Effector memory CD8-positive, alpha-beta T cell (primary cell): Measurements from ENCODE around the gene ANAPC4.
"Not testable (repeated sequence)": the region's sequence is repeated elsewhere in the genome, so short reads cannot be mapped to it uniquely, and the experiment has no call there.

Experiments
- ATAC-seq: fragments of 150-1000 bp; cut with Tn5 transposase; replicated peaks from 2 replicates; pipeline ENCODE4 v1.10.0; 2021; ENCODE audit warnings: mild to moderate bottlenecking, moderate library complexity
- DNase-seq, 3 experiments: peaks; one replicate each; pipeline ENCODE4 v3.0.0; 2021
- H3K27ac Mint-ChIP-seq, 2 donors: one replicate each; pipeline ENCODE4 v1.8.0; 2022; ENCODE audit warnings: mild to moderate bottlenecking in 2 of 2, mixed read lengths in 2 of 2, moderate library complexity in 2 of 2
- H3K27me3 Mint-ChIP-seq, 2 donors: one replicate each; pipeline ENCODE4 v1.8.0; 2022; ENCODE audit warnings: mixed read lengths in 2 of 2
- H3K36me3 Mint-ChIP-seq: one replicate; pipeline ENCODE4 v1.8.0; 2022; ENCODE audit warnings: mild to moderate bottlenecking, moderate library complexity, mixed read lengths; ENCODE audit not compliant: insufficient read depth
- H3K4me1 Mint-ChIP-seq, 2 donors: one replicate each; pipeline ENCODE4 v1.8.0; 2022; ENCODE audit warnings: low read depth in 2 of 2, mixed read lengths in 2 of 2
- H3K4me3 Mint-ChIP-seq, 2 donors: one replicate each; pipeline ENCODE4 v1.8.0; 2022; ENCODE audit warnings: mild to moderate bottlenecking in 2 of 2, mixed read lengths in 2 of 2, moderate library complexity in 2 of 2
- H3K9me3 Mint-ChIP-seq, 2 donors: one replicate each; pipeline ENCODE4 v1.8.0; 2022; ENCODE audit warnings: mixed read lengths in 2 of 2
- total RNA-seq, 9 experiments: gene quantifications; one replicate each; lab custom pipeline; 2026; lab: John Stamatoyannopoulos, UW

ANAPC4 gene, protein sequence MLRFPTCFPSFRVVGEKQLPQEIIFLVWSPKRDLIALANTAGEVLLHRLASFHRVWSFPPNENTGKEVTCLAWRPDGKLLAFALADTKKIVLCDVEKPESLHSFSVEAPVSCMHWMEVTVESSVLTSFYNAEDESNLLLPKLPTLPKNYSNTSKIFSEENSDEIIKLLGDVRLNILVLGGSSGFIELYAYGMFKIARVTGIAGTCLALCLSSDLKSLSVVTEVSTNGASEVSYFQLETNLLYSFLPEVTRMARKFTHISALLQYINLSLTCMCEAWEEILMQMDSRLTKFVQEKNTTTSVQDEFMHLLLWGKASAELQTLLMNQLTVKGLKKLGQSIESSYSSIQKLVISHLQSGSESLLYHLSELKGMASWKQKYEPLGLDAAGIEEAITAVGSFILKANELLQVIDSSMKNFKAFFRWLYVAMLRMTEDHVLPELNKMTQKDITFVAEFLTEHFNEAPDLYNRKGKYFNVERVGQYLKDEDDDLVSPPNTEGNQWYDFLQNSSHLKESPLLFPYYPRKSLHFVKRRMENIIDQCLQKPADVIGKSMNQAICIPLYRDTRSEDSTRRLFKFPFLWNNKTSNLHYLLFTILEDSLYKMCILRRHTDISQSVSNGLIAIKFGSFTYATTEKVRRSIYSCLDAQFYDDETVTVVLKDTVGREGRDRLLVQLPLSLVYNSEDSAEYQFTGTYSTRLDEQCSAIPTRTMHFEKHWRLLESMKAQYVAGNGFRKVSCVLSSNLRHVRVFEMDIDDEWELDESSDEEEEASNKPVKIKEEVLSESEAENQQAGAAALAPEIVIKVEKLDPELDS
- 55.8 to 95.0 (median 64.8) reads per million in 9 experiments for total RNA-seq

DNA sequence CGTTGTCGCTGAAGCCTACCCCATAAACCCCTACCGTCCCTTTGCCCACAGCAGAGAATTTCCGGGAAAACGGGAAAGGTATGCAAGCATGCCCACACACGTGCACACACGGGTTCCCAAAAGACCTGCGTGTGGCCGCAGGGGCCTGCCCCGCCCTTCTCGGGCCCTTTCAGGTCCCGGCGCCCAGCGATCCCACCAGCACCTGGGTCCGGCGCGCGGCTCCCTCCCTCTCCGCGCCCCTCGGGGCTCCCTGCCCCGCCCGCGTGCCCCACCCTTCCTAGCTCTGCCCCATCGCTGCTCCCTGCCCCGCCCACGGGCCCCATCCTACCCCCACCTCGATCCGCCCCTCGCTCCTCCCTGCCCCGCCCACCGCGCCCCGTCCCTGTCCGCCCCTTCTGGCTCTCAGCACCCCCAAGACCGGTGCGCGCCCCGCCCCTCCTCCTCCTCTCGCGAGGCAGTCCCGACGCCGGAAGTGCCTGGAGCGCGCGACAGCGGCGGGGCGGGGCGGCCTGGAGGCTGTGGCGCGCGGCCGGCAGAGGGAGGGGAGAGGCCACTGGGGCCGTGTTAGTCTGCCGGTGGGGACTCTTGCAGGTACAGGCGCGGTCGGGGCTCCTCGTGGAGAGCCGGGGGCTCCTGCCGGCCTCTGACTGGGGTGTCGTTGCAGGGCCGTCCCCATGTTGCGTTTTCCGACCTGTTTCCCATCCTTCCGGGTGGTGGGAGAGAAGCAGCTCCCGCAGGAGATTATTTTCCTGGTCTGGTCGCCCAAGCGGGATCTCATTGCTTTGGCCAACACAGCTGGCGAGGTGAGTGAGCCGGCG lies at the start of gene ANAPC4:
TSS of gene ANAPC4 (plus strand) at position 510 of the 818 bp plus-strand sequence. CDS start at position 675, 165 bp downstream.
- Mint-ChIP-seq H3K27me3 (no peaks in the 10 kb centered on the region), H3K36me3 (peaks cover 14% of the 10 kb centered on the region), H3K9me3 (no peaks in the 10 kb centered on the region), H3K4me1 (peaks cover 7 to 8% of the 10 kb centered on the region in 2 donors), H3K4me3 (no peak within 1 kb of the TSS), H3K27ac (peak within 1 kb of the TSS in 1 of 2 donors; percentile 64)
- peak; percentile 92 to 96 (median 94) for DNase-seq
- peak; percentile 94 for ATAC-seq

DNA sequence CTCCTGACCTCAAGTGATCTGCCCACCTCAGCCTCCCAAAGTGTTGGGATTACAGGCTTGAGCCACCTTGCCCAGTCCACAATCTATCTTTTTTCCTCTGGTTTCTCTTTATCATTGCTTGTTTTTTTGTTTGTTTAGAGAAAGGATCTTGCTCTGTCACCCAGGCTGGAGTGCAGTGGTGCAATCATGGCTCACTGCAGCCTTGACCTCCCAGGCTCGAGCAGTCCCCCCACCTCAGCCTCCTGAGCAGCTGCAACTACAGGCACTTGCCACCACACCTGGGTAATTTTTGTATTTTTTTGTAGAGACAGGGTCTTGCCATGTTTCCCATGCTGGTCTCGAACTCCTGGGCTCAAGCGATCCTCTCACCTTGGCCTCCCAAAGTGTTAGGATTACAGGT lies 48.6 kb upstream of the ANAPC4 start:
- H3K4me3 Mint-ChIP-seq, DNase-seq, H3K27ac Mint-ChIP-seq, H3K9me3 Mint-ChIP-seq, H3K27me3 Mint-ChIP-seq, ATAC-seq, H3K36me3 Mint-ChIP-seq: not testable (repeated sequence)
- peaks cover 14 to 16% of the 10 kb centered on the region in 2 donors for H3K4me1 Mint-ChIP-seq

DNA sequence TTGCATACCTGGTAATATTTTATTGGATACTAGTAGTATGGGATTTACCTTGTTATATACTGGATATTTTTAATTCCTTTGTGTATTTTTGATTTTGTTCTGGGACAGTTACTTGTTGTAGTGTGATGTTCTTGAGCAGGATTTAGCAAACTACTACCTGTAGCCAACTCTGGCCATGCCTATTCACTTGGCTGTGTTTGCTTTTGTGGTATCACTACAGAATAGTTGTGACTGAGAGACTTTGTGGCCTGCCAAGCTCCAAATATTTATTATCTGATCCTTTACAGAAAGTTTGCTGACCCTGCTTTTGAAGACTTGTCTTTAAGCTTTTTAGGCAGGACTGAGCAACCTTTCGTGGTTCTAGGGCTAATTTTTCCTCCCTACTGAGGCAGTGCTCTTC lies 46.7 kb upstream of the ANAPC4 start:
- H3K36me3 Mint-ChIP-seq, result no peaks in the 10 kb centered on the region

DNA sequence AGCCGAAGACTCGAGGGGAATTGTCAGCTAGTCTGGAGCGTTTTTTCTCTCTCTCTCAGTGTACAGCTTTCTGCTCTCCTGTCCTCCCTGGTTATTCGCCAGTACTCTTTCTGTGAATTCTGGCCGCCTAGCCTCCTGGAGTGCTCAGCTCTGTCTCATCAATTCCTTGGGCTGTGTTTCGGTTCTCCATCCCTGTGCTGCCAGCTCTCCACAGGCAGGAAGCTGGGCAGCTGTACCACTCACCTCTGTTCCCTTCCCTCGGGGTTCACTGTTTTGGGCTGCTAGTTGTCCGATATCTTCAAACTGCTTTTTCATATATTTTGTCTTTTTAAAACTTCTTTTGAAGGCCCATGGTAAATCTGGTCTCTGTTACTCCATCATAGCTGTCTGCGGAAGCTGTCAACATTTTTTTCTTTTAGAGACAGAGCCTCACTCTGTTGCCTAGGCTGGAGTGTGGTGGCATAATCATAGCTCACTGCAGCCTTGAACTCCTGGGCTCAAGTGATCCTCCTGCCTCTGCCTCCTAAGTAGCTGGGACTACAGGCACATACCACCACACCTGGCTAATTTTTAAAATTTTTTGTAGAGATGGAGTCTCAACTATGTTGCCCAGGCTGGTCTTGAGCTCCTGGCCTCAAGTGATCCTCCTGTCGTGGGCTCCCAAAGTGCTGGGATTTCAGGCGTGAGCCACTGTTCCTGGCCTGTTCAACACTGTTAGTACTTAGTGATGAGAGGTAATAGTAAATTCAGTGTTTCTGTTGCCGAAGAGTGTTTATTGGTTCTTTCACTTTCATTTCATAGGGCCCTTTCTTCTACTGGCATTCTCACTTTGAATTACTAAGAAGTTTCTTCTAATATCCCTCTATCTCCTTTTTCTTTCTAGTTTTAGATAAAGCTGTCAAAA lies 45.9 kb upstream of the ANAPC4 start:
- Mint-ChIP-seq H3K27ac (peak overlapping the region; percentile 97 to 99), H3K27me3 (no peaks in the 10 kb centered on the region), H3K36me3 (no peaks in the 10 kb centered on the region), H3K4me1 (peaks cover 12 to 16% of the 10 kb centered on the region in 2 donors), H3K4me3 (peak overlapping the region; percentile 80 to 86), H3K9me3 (no peaks in the 10 kb centered on the region)
- DNase-seq (peak in 1 of 3 experiments; percentile 16), ATAC-seq (peak; percentile 74)

More for the DNA sequence above, 46.7 kb upstream of the ANAPC4 start:
- ATAC-seq (no peak), DNase-seq (no peak)
- H3K27ac Mint-ChIP-seq, result peak overlapping the region; percentile 97 to 99
- H3K27me3 Mint-ChIP-seq, result no peaks in the 10 kb centered on the region
- no peaks in the 10 kb centered on the region for H3K9me3 Mint-ChIP-seq
- H3K4me1 Mint-ChIP-seq, result peaks cover 14 to 16% of the 10 kb centered on the region in 2 donors
- H3K4me3 Mint-ChIP-seq, result no peak overlapping the region

DNA sequence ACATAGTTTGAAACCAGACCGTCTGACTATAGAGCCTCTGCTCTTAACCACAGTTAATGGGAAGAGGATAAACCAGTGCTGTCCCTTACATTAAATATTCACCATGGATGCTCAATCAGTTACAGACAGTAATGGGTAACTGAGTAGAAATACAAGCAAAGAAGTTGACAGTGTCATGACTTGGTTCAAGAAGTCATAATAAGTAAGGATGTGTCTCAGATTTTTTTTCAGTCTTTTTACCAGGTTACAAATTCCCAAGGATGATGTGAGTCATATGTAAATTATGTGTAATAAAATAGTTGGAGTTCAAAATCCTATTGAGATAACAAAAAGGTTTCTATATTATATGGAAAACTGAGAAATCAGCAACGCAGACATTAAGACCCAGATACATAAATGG lies 33.4 kb upstream of the ANAPC4 start:
- H3K27ac Mint-ChIP-seq, result no peak overlapping the region

DNA sequence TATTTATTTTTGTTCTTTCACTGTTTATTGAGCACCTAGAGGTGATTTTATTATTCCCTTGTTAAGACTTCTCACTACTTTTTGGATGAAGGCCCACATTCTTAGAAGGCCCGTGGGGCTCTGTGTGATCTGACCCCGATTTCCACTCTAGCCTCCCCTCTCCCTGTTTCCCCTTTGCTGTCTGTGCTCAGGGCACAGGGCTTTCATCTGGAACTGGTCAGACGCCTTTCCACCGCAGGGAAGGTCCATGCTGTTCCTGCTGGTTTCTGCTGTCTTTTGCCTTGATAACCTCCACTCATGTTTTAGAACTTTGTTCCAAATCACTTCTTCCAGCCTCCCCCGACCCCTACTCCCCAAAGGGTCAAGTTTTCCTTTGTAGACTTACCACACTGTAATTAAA lies 31.3 kb upstream of the ANAPC4 start:
- peaks cover 15% of the 10 kb centered on the region for H3K36me3 Mint-ChIP-seq
- H3K4me1 Mint-ChIP-seq, result no peaks in the 10 kb centered on the region
- no peak for ATAC-seq
- H3K4me3 Mint-ChIP-seq, result no peak overlapping the region
- H3K9me3 Mint-ChIP-seq, result no peaks in the 10 kb centered on the region
- no peak overlapping the region for H3K27ac Mint-ChIP-seq
- no peak for DNase-seq
- no peaks in the 10 kb centered on the region for H3K27me3 Mint-ChIP-seq

More for the DNA sequence above, 33.4 kb upstream of the ANAPC4 start:
- Mint-ChIP-seq H3K36me3 (peaks cover 19% of the 10 kb centered on the region), H3K9me3 (no peaks in the 10 kb centered on the region), H3K4me1 (no peaks in the 10 kb centered on the region), H3K27me3 (no peaks in the 10 kb centered on the region), H3K4me3 (no peak overlapping the region)
- DNase-seq (no peak), ATAC-seq (no peak)

DNA sequence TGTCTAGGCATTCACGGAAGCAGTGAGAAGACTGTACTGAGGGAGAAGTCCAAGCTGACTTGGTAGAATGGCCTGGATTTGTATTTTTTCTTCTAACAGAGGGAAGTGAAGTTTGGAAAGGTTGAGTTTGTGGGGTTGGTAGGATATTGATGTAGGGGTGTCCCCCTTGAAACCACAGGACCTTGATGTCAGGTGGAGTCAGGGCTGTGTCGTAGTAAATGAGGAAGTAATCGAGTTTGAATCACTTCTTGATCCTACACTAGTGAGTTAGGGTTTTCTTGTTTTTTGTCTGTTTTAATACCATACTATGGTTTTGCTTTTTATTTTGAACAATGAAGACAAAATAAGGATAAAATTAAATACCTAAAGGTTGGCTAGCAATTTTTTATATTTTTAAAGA lies 30.1 kb upstream of the ANAPC4 start:
- Mint-ChIP-seq H3K9me3 (no peaks in the 10 kb centered on the region), H3K27ac (no peak overlapping the region), H3K4me1 (no peaks in the 10 kb centered on the region), H3K4me3 (no peak overlapping the region), H3K36me3 (peaks cover 15% of the 10 kb centered on the region), H3K27me3 (no peaks in the 10 kb centered on the region)
- DNase-seq (no peak), ATAC-seq (no peak)

DNA sequence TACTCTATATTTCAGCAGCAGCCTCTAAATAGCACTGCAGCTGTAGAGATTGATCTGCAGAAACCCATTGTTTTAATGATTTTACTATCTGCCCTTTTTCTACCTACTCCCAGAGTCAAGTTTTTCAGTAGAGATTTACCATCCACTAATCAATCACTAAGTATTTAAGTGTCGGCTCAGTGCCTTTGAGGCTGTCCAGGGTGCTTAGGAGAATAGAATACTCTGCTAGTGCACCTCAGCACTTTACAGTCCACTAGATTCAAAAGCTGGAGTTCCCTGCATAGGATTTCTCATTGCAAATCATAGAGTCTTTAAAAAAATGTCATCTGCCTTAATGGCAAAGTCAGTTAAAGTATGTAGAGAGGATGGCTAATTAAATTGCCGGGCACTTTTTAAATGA lies 29.6 kb upstream of the ANAPC4 start:
- H3K27me3 Mint-ChIP-seq, result no peaks in the 10 kb centered on the region
- peaks cover 15% of the 10 kb centered on the region for H3K36me3 Mint-ChIP-seq
- no peak overlapping the region for H3K27ac Mint-ChIP-seq
- no peak overlapping the region for H3K4me3 Mint-ChIP-seq
- H3K9me3 Mint-ChIP-seq, result no peaks in the 10 kb centered on the region
- ATAC-seq, result no peak
- DNase-seq, result no peak
- H3K4me1 Mint-ChIP-seq, result no peaks in the 10 kb centered on the region

DNA sequence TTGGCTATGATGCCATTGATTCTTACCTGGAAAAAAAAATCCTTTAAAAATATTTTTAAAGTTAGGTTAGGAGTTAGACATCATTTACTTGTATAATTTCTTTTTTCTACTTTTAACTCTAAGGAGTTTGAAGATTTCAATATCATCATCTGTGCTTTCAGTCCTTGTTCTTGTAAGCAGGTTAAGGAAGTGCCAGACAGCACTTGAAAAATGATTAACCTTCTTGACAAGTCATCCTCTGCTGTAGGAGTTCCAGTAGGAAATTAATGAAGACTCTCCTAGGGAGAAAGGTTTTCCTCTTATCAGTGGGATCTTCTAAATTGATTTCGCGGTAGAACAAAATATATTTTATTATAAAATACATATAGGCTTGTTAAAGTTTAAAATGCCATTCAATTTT lies 29.1 kb upstream of the ANAPC4 start:
- Mint-ChIP-seq H3K9me3 (no peaks in the 10 kb centered on the region), H3K27ac (no peak overlapping the region), H3K36me3 (peaks cover 15% of the 10 kb centered on the region), H3K4me1 (no peaks in the 10 kb centered on the region), H3K4me3 (no peak overlapping the region), H3K27me3 (no peaks in the 10 kb centered on the region)
- DNase-seq, result no peak
- no peak for ATAC-seq

DNA sequence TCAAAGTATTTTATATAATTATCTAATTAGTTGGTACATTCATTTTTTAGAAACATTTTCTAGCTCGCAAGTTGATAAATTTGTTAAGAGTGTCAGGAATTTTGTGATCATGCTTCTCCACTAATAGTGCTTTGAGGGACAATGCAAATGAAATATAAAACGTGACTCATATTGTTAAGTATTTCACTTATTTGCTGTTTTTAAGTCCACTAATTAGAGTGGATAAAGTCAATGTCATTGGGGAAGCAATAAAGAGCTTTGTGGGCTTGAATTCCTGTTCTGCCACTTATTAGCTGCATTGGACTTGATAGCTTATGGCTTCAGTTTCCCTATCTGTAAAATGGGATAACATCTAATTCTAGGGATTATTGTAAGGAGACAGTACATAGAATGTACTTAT lies 26.5 kb upstream of the ANAPC4 start:
- ATAC-seq, result no peak

DNA sequence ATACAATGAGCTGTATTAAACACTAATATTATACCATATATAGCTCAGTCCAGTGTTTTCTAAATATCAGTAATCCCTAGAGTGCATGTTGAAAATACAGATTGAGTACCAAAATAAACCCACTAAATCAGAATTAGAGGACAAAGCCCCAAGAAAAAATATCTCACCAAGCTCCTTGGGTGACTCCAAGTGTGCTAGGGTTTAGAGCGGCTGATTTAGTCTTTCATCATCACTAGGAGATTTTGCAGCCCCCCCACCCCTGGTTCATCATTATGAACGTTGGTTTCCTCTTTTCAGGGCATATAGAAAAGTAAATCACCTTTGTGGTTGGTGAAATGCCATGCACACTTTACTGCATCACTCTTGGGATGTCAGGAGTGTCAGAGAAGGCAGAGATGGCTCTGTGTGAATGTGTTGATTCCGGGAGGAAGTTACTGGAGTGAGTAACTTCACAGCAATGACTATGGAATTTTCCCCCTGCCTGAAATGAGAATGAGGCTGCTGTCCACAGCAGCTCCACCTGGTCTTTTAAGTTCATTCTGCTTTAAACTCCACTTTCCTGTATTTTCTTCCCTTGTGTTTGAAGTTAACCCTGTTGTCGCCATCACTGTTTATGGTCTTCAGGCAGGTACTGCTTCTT lies 25.2 kb upstream of the ANAPC4 start:
- Mint-ChIP-seq H3K27ac (no peak overlapping the region), H3K36me3 (peaks cover 3% of the 10 kb centered on the region), H3K9me3 (no peaks in the 10 kb centered on the region), H3K27me3 (no peaks in the 10 kb centered on the region), H3K4me3 (no peak overlapping the region), H3K4me1 (no peaks in the 10 kb centered on the region)
- DNase-seq, result no peak
- ATAC-seq, result no peak

More for the DNA sequence above, 26.5 kb upstream of the ANAPC4 start:
- Mint-ChIP-seq H3K4me1 (no peaks in the 10 kb centered on the region), H3K4me3 (no peak overlapping the region), H3K36me3 (peaks cover 9% of the 10 kb centered on the region), H3K9me3 (no peaks in the 10 kb centered on the region), H3K27me3 (no peaks in the 10 kb centered on the region), H3K27ac (no peak overlapping the region)
- no peak for DNase-seq

DNA sequence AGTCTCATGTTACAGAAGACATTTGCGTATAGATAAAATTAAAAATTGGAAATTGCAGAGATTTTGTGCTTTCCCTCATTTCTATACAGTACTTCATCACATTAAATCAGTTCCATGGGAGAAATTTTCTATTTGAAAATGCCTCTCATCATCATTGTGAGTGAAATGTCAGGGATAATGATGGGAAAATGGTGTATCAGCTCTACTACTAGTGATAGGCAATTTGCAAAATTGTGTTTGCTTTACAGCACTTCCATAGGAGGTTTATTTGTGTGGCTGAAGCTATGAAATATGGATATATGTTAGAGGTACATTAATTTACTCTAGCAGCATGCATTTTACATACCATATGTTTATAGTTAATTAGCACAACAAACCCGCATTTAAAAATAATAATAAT lies 21.0 kb upstream of the ANAPC4 start:
- no peak for ATAC-seq
- no peak overlapping the region for H3K27ac Mint-ChIP-seq
- no peak overlapping the region for H3K4me3 Mint-ChIP-seq
- H3K27me3 Mint-ChIP-seq, result no peaks in the 10 kb centered on the region
- H3K4me1 Mint-ChIP-seq, result no peaks in the 10 kb centered on the region
- no peaks in the 10 kb centered on the region for H3K36me3 Mint-ChIP-seq
- no peaks in the 10 kb centered on the region for H3K9me3 Mint-ChIP-seq
- no peak for DNase-seq
